Neuron (in vitro differentiated cells): ENCODE measurements around the gene GLT8D1.

Experiments
- H2AFZ ChIP-seq: one replicate; pipeline ENCODE4 v1.6.1; 2013; ENCODE audit warnings: low read depth, mild to moderate bottlenecking, inconsistent platforms, low read length, moderate library complexity
- H3K27me3 ChIP-seq: one replicate; pipeline ENCODE4 v1.6.1; 2013; ENCODE audit warnings: low read length; ENCODE audit not compliant: insufficient read depth
- H3K36me3 ChIP-seq: one replicate; pipeline ENCODE4 v1.6.1; 2013; ENCODE audit warnings: low read length; ENCODE audit not compliant: insufficient read depth
- H3K4me1 ChIP-seq: one replicate; pipeline ENCODE4 v1.6.1; 2013; ENCODE audit warnings: low read length; ENCODE audit not compliant: insufficient read depth
- H3K4me3 ChIP-seq: 2 replicates; pipeline ENCODE4 v1.5.1; 2013; ENCODE audit warnings: mild to moderate bottlenecking, low read length, moderate library complexity
- H3K9me3 ChIP-seq: one replicate; pipeline ENCODE4 v1.6.1; 2013; ENCODE audit warnings: low read length

The GLT8D1 gene

DNA sequence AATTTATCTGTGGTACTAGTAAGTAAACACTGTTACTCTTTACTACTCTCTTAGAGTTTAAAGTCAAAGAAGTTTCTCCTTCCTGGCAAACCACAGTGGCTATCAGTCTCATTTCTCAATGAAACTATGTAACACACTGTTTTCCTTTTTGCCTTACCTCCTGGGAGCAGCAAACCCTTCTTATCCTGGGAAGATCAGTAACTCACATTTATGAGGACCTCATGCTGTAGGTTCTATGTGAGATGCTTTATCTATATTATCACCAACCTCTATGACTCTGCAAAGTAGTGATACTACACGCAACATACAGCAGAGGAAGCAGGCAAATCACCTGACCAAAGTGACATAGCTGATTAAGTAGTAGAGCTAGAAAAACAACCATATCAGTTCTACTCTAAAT is 55.2 kb downstream of the GLT8D1 start:
- Histone ChIP-seq H3K36me3 (peaks cover 87% of the 10 kb centered on the region), H3K4me1 (no peaks in the 10 kb centered on the region), H3K9me3 (no peaks in the 10 kb centered on the region), H2AFZ (no peak overlapping the region), H3K27me3 (no peaks in the 10 kb centered on the region), H3K4me3 (no peak overlapping the region)

GRCh38 chr3:52649461-52650210 is 56.0 kb downstream of the GLT8D1 start:
- Histone ChIP-seq H3K36me3 (peaks cover 87% of the 10 kb centered on the region), H3K4me1 (no peaks in the 10 kb centered on the region), H3K27me3 (no peaks in the 10 kb centered on the region), H3K9me3 (no peaks in the 10 kb centered on the region), H2AFZ (no peak overlapping the region), H3K4me3 (no peak overlapping the region)

DNA sequence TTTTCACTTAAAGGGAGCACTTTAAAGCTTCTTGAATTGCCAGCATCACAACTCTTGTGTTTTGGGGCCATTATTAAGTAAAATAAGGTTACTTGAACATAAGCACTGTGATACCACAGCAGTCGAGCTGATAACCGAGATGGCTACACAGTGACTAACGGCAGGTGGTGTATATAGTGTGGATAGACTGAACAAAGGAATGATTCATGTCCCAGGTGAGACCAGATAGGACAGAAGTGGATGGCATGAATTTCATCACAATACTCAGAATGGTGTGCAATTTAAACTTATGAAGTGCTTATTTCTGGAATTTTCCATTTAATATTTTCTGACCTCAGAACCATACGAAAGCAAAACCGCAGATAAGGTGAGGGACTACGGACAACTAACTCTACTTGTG is 60.0 kb downstream of the GLT8D1 start:
- no peak overlapping the region for H3K4me3 ChIP-seq
- no peaks in the 10 kb centered on the region for H3K9me3 ChIP-seq
- H3K36me3 ChIP-seq = peaks cover 87% of the 10 kb centered on the region
- no peak overlapping the region for H2AFZ ChIP-seq
- H3K27me3 ChIP-seq = no peaks in the 10 kb centered on the region
- no peaks in the 10 kb centered on the region for H3K4me1 ChIP-seq
